Stimulated activated naive B cell treated with anti-CD40 and anti-IgM and Interleukin-4, amounts not matched to agents 10 μg/mL and 1 μg/mL and 100 μg/mL, for 72 hours (primary cell): ENCODE data around the gene TFAM.

Experiments
- ATAC-seq, 2 donors: fragments of 150-1000 bp; cut with Tn5 transposase; replicated peaks; 2 replicates each; pipeline ENCODE4 v1.10.0; 2021; ENCODE audit warnings: moderate library complexity in 1 of 2
- DNase-seq: peaks from one replicate; pipeline ENCODE4 v3.0.0; 2021
- H3K27ac Mint-ChIP-seq: one replicate; pipeline ENCODE4 v1.8.0; 2022; ENCODE audit warnings: mild to moderate bottlenecking, mixed read lengths
- H3K27me3 Mint-ChIP-seq, 2 donors: one replicate each; pipeline ENCODE4 v1.8.0; 2022; ENCODE audit warnings: mixed read lengths in 2 of 2
- H3K36me3 Mint-ChIP-seq, 2 donors: one replicate each; pipeline ENCODE4 v1.8.0; 2022; ENCODE audit warnings: mixed read lengths in 2 of 2, mild to moderate bottlenecking in 1 of 2
- H3K4me1 Mint-ChIP-seq, 2 donors: one replicate each; pipeline ENCODE4 v1.8.0; 2022; ENCODE audit warnings: mixed read lengths in 2 of 2, mild to moderate bottlenecking in 1 of 2
- H3K4me3 Mint-ChIP-seq, 2 donors: one replicate each; pipeline ENCODE4 v1.8.0; 2022; ENCODE audit warnings: mild to moderate bottlenecking in 2 of 2, mixed read lengths in 2 of 2, moderate library complexity in 1 of 2
- H3K9me3 Mint-ChIP-seq, 2 donors: one replicate each; pipeline ENCODE4 v1.8.0; 2022; ENCODE audit warnings: mixed read lengths in 2 of 2, mild to moderate bottlenecking in 1 of 2

Gene TFAM

GRCh38 chr10:58433571-58433970, 48.4 kb downstream of the TFAM start:
- Mint-ChIP-seq H3K27me3 (peaks cover 16 to 21% of the 10 kb centered on the region in 2 donors), H3K4me3 (no peak overlapping the region), H3K4me1 (no peaks in the 10 kb centered on the region), H3K27ac (no peak overlapping the region), H3K9me3 (no peaks in the 10 kb centered on the region), H3K36me3 (no peaks in the 10 kb centered on the region)
- no peak for ATAC-seq
- DNase-seq: no peak

GRCh38 chr10:58435297-58435985, 50.2 kb downstream of the TFAM start:
- Mint-ChIP-seq H3K27ac (no peak overlapping the region), H3K9me3 (peaks cover 6 to 9% of the 10 kb centered on the region in 2 donors)
- ATAC-seq: no peak

GRCh38 chr10:58436071-58436470, 50.9 kb downstream of the TFAM start:
- Mint-ChIP-seq H3K36me3 (no peaks in the 10 kb centered on the region), H3K27ac (no peak overlapping the region), H3K9me3 (peaks cover 7 to 11% of the 10 kb centered on the region in 2 donors), H3K4me3 (no peak overlapping the region), H3K27me3 (peaks cover 18 to 29% of the 10 kb centered on the region in 2 donors), H3K4me1 (no peaks in the 10 kb centered on the region)
- ATAC-seq (no peak), DNase-seq (no peak)

More at GRCh38 chr10:58435297-58435985, 50.2 kb downstream of the TFAM start:
- Mint-ChIP-seq H3K4me1 (no peaks in the 10 kb centered on the region), H3K27me3 (peaks cover 21 to 27% of the 10 kb centered on the region in 2 donors), H3K4me3 (no peak overlapping the region), H3K36me3 (no peaks in the 10 kb centered on the region)
- DNase-seq: no peak

GRCh38 chr10:58438340-58438871, 53.2 kb downstream of the TFAM start:
- Mint-ChIP-seq H3K9me3 (peaks cover 7 to 11% of the 10 kb centered on the region in 2 donors), H3K36me3 (no peaks in the 10 kb centered on the region), H3K27ac (no peak overlapping the region), H3K27me3 (peaks cover 10 to 21% of the 10 kb centered on the region in 2 donors), H3K4me1 (no peaks in the 10 kb centered on the region), H3K4me3 (no peak overlapping the region)
- no peak for DNase-seq
- no peak for ATAC-seq

GRCh38 chr10:58438986-58439385, 53.8 kb downstream of the TFAM start:
- DNase-seq (no peak), ATAC-seq (no peak)
- no peak overlapping the region for H3K27ac Mint-ChIP-seq
- H3K9me3 Mint-ChIP-seq: peaks cover 7 to 11% of the 10 kb centered on the region in 2 donors
- no peaks in the 10 kb centered on the region for H3K36me3 Mint-ChIP-seq
- H3K27me3 Mint-ChIP-seq: peaks cover 10 to 19% of the 10 kb centered on the region in 2 donors
- no peak overlapping the region for H3K4me3 Mint-ChIP-seq
- H3K4me1 Mint-ChIP-seq: no peaks in the 10 kb centered on the region

- H3K4me1 Mint-ChIP-seq: no peaks in the 10 kb centered on the region
- no peak overlapping the region for H3K4me3 Mint-ChIP-seq
- no peaks in the 10 kb centered on the region for H3K36me3 Mint-ChIP-seq
- no peak for ATAC-seq
- H3K27me3 Mint-ChIP-seq: peaks cover 10 to 22% of the 10 kb centered on the region in 2 donors
- no peak overlapping the region for H3K27ac Mint-ChIP-seq
- H3K9me3 Mint-ChIP-seq: peaks cover 7 to 11% of the 10 kb centered on the region in 2 donors
- DNase-seq: no peak
Measured at GRCh38 chr10:58439632-58440364, 54.6 kb downstream of the TFAM start.

- H3K27me3 Mint-ChIP-seq: peaks cover 6 to 16% of the 10 kb centered on the region in 2 donors
- H3K4me1 Mint-ChIP-seq: no peaks in the 10 kb centered on the region
- H3K4me3 Mint-ChIP-seq: no peak overlapping the region
- DNase-seq (no peak), ATAC-seq (no peak)
- no peaks in the 10 kb centered on the region for H3K36me3 Mint-ChIP-seq
- peaks cover 7 to 11% of the 10 kb centered on the region in 2 donors for H3K9me3 Mint-ChIP-seq
- no peak overlapping the region for H3K27ac Mint-ChIP-seq
Measured at GRCh38 chr10:58440484-58440883, 55.3 kb downstream of the TFAM start.

GRCh38 chr10:58444321-58444720, 59.1 kb downstream of the TFAM start:
- Mint-ChIP-seq H3K4me3 (no peak overlapping the region), H3K9me3 (peaks cover 11 to 14% of the 10 kb centered on the region in 2 donors), H3K27me3 (peaks cover 13 to 19% of the 10 kb centered on the region in 2 donors), H3K27ac (no peak overlapping the region), H3K36me3 (no peaks in the 10 kb centered on the region), H3K4me1 (no peaks in the 10 kb centered on the region)
- ATAC-seq (no peak), DNase-seq (no peak)

GRCh38 chr10:58444876-58445275, 59.7 kb downstream of the TFAM start:
- Mint-ChIP-seq H3K4me1 (no peaks in the 10 kb centered on the region), H3K27ac (no peak overlapping the region), H3K4me3 (no peak overlapping the region), H3K36me3 (no peaks in the 10 kb centered on the region), H3K27me3 (peaks cover 12 to 19% of the 10 kb centered on the region in 2 donors), H3K9me3 (peaks cover 8 to 14% of the 10 kb centered on the region in 2 donors)
- DNase-seq (no peak), ATAC-seq (no peak)

- Mint-ChIP-seq H3K4me1 (no peaks in the 10 kb centered on the region), H3K27ac (no peak overlapping the region), H3K27me3 (peaks cover 11 to 12% of the 10 kb centered on the region in 2 donors), H3K36me3 (no peaks in the 10 kb centered on the region), H3K9me3 (peaks cover 0 to 8% of the 10 kb centered on the region in 2 donors), H3K4me3 (no peak overlapping the region)
- no peak for DNase-seq
- no peak for ATAC-seq
Measured at GRCh38 chr10:58448121-58448935, 63.1 kb downstream of the TFAM start.
